Karpas-422 (cell line): Measurements from ENCODE around the gene NRXN2. TPM values are rescaled to one million over a fixed set of nuclear protein-coding genes. Genes with fewer than 3 reads are reported as not detected.

ENCODE experiments used
- DNase-seq: peaks from one replicate; pipeline ENCODE4 v3.0.0-alpha.2; 2015
- H2AFZ ChIP-seq: fragments of 200-600 bp; sonication (generic); 2 replicates; pipeline ENCODE4 v1.6.1; 2014; ENCODE audit warnings: antibody characterized with exemption, low read length, mixed read lengths
- H3K27ac ChIP-seq: fragments of 200-600 bp; sonication (generic); 2 replicates; pipeline ENCODE4 v1.5.1; 2014; ENCODE audit warnings: mild to moderate bottlenecking, low read length, moderate library complexity
- H3K27me3 ChIP-seq: fragments of 200-600 bp; sonication (generic); 2 replicates; pipeline ENCODE4 v1.6.1; 2014; ENCODE audit warnings: low read length, mixed read lengths
- H3K36me3 ChIP-seq: fragments of 200-600 bp; sonication (generic); 2 replicates; pipeline ENCODE4 v1.6.1; 2014; ENCODE audit warnings: low read length, mixed read lengths; ENCODE audit not compliant: insufficient read depth
- H3K4me1 ChIP-seq: fragments of 200-600 bp; sonication (generic); 2 replicates; pipeline ENCODE4 v1.6.1; 2014; ENCODE audit warnings: mild to moderate bottlenecking, low read length, mixed read lengths
- H3K4me2 ChIP-seq: fragments of 200-600 bp; sonication (generic); 2 replicates; pipeline ENCODE4 v1.6.1; 2014; ENCODE audit warnings: low read length, low read depth, mild to moderate bottlenecking; ENCODE audit not compliant: poor library complexity, severe bottlenecking
- H3K4me3 ChIP-seq: fragments of 200-600 bp; sonication (generic); 2 replicates; pipeline ENCODE4 v1.5.1; 2014; ENCODE audit warnings: mild to moderate bottlenecking, antibody characterized with exemption, low read length, mixed read lengths
- H3K79me2 ChIP-seq: fragments of 200-600 bp; sonication (generic); 2 replicates; pipeline ENCODE4 v1.6.1; 2014; ENCODE audit warnings: mild to moderate bottlenecking, low read length, mixed read lengths
- H3K9ac ChIP-seq: fragments of 200-600 bp; sonication (generic); 2 replicates; pipeline ENCODE4 v1.6.0; 2014; ENCODE audit warnings: low read length
- H3K9me2 ChIP-seq: fragments of 200-600 bp; sonication (generic), shearing (Covaris generic); replicated peaks from 2 replicates; pipeline ENCODE4 v1.6.0; 2014; ENCODE audit warnings: mild to moderate bottlenecking, low read length, moderate library complexity; ENCODE audit not compliant: insufficient read depth
- H3K9me3 ChIP-seq: fragments of 300-700, 200-600 bp; sonication (generic); 2 replicates; pipeline ENCODE4 v1.6.1; 2014; ENCODE audit warnings: low read length, mixed read lengths
- H4K20me1 ChIP-seq: fragments of 200-600 bp; sonication (generic); 2 replicates; pipeline ENCODE4 v1.6.1; 2014; ENCODE audit warnings: mild to moderate bottlenecking, antibody characterized with exemption, low read length, low read depth; ENCODE audit not compliant: insufficient read depth
- total RNA-seq: library from RNA; depleted of rRNA; stranded (reverse); fragments of >200 nt; shearing (Covaris generic); gene quantifications from 2 replicates; pipeline ENCODE4 v1.2.3, GENCODE V29; 2014; ENCODE audit warnings: low replicate concordance

Gene NRXN2
- total RNA-seq, 1 experiment from 2014 or later = not detected

DNA sequence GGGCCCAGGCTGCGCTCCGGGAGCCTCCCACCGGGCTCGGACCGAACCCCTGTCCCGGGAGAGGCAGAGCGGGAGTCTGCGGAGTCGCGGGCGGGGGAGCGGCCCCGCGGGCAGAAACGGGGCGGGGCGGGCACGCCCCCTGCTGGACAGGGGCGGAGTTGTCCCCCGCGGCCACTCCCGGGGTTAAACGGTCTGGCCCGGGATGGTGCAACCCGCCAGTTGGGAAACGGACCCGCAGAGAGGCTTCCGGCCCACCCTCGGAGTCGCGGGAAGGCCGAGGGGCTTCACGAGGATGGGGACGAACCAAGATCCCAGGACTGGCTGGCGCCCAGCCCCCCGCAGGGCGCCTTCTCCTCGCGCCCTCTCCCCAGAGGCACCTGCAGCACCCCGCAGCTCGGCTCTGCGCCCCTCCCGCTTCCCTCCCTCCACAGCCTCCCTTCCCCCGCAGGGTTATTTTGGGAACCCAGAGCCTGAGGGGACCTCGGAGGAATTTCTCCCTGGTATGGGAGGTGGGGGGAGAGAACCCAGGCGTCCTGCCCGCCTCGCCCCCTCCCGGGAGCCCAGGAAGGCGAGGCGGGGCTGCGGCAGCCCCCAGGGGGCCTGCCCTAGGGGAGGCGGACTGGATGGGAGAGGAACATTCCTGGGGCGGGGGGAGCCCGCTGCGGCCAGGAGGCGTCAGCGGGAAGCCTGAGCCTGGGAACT lies 20.0 kb upstream of the NRXN2 start:
- peak overlapping the region; percentile 62 for H3K4me2 ChIP-seq
- no peaks in the 10 kb centered on the region for H3K9me3 ChIP-seq
- no peaks in the 10 kb centered on the region for H3K9me2 ChIP-seq
- H3K4me3 ChIP-seq = peak overlapping the region; percentile 57
- no peak overlapping the region for H2AFZ ChIP-seq
- no peak overlapping the region for H3K27ac ChIP-seq
- H3K9ac ChIP-seq = peak overlapping the region; percentile 45; the same call in 1 of the 2 replicates
- H3K4me1 ChIP-seq = peaks cover 38% of the 10 kb centered on the region
- no peaks in the 10 kb centered on the region; the same call in 1 of the 2 replicates for H3K27me3 ChIP-seq
- peak; percentile 80 for DNase-seq
- no peaks in the 10 kb centered on the region for H4K20me1 ChIP-seq
- H3K36me3 ChIP-seq = no peaks in the 10 kb centered on the region
- no peaks in the 10 kb centered on the region for H3K79me2 ChIP-seq

DNA sequence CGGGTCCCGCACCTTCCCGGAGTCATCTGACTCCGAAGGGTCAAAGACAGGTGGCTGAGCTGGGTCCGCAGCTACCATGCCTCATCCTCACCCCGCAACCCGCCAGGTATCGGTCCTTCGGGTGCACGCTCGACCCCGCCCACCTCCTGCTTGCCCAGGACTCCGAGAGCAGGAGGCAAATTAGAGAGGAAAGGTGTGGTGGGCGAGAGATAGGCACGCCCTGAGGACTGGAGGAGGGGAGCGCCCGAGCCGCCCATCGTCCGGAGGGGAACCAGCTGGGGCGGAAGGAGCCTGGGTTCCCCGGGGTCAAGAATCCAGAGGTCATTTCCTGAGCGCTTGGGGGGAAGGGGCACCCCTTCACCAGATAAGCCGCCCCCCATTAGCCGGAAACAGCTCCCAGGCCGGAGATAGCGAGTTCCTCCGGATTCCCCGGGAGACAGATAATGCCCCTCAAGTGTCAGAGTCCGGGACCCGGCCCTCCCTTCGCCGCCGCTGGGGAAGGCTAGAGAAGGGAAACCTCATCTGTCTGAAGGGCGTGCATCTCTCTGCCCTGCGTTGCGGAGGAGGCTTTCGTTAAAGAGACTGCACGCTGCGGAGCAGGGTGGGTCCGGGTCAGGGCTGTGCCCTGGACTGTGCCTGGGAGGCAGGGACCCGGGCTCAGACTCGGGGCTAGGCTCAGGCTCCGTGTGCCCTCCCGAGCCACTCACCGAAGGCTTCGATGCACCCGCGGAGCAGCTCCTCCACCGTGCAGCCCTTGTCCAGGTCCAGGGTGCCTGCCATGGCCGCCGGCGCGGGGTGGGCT lies 19.3 kb upstream of the NRXN2 start:
- peaks cover 38% of the 10 kb centered on the region for H3K4me1 ChIP-seq
- no peak overlapping the region for H2AFZ ChIP-seq
- H3K9me3 ChIP-seq = no peaks in the 10 kb centered on the region
- peak; percentile 59 for DNase-seq
- no peaks in the 10 kb centered on the region; the same call in 1 of the 2 replicates for H3K27me3 ChIP-seq
- H4K20me1 ChIP-seq = no peaks in the 10 kb centered on the region
- peak overlapping the region; percentile 62 for H3K4me2 ChIP-seq
- H3K79me2 ChIP-seq = no peaks in the 10 kb centered on the region
- no peak overlapping the region for H3K27ac ChIP-seq
- no peak overlapping the region for H3K9ac ChIP-seq
- H3K9me2 ChIP-seq = no peaks in the 10 kb centered on the region
- H3K4me3 ChIP-seq = 0 out of 2 replicates have a peak overlapping the region, but pooled peaks have one; percentile 57
- no peaks in the 10 kb centered on the region for H3K36me3 ChIP-seq

DNA sequence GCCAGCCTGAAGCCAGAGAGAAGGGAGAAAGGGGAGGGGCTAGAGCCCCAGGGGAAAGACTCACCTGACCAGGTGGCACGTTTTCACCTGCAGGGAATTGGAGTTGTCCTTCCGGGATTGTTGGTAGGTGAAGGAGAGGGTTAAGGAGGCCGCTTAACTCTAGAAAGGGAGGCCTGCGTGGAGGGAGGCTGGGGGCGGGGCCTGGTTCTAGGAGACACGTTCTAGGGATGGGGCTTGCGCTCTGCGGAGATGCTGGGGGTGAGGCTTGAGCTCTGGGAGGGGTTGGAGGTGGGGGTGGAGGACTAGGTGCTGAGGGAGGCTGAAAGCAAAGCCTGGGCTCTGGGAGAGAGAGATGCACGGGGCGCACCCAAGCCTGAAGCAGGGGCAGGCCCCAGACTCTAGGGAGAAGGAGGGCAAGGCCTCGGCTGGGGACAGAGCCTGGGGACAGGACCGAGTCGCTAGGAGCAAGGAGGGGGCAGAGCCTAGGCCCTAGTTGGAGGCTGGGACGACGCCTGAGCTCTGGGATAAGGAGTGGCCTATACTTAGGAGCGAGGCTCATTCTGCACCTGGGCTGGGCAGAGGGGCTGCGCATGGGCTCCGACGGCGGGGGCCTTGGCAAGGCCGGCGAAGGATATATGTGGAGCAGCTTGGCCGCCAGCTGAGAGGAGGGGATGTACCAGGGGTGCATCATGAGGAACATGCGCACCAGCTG lies 18.5 kb upstream of the NRXN2 start:
- Histone ChIP-seq H3K79me2 (no peaks in the 10 kb centered on the region), H3K4me3 (no peak overlapping the region), H3K9me2 (no peaks in the 10 kb centered on the region), H3K9me3 (no peaks in the 10 kb centered on the region), H4K20me1 (no peaks in the 10 kb centered on the region), H3K4me2 (no peak overlapping the region), H3K27me3 (no peaks in the 10 kb centered on the region; the same call in 1 of the 2 replicates), H3K9ac (no peak overlapping the region), H2AFZ (no peak overlapping the region), H3K27ac (no peak overlapping the region), H3K4me1 (peaks cover 38% of the 10 kb centered on the region), H3K36me3 (no peaks in the 10 kb centered on the region)
- no peak for DNase-seq

DNA sequence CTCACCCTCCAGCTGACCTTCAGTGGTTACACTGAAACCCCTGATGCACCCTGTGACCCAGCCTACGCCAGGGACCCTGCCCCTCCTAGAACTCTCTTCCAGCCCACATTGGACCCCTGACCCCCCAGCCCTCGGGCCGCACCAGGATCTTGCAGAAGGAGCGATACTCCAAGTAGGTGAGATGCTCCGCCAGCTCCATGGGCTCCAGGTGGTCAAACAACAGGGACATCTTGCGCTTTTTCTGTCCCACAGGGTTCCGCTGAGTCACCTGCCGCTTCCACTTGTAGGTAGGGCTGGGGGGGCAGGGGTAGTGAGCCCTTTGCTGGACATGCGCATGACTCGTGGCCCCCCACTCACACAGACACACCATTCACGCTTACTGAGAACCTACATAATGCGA lies 16.9 kb upstream of the NRXN2 start:
- H4K20me1 ChIP-seq = no peaks in the 10 kb centered on the region
- H3K4me1 ChIP-seq = peaks cover 24% of the 10 kb centered on the region
- H3K9ac ChIP-seq = no peak overlapping the region
- H3K4me3 ChIP-seq = no peak overlapping the region
- no peaks in the 10 kb centered on the region for H3K36me3 ChIP-seq
- H3K9me3 ChIP-seq = no peaks in the 10 kb centered on the region
- no peaks in the 10 kb centered on the region for H3K79me2 ChIP-seq
- no peak overlapping the region for H3K4me2 ChIP-seq
- no peak overlapping the region for H3K27ac ChIP-seq
- DNase-seq = no peak
- no peak overlapping the region for H2AFZ ChIP-seq
- H3K9me2 ChIP-seq = no peaks in the 10 kb centered on the region
- H3K27me3 ChIP-seq = no peaks in the 10 kb centered on the region; the same call in 1 of the 2 replicates

DNA sequence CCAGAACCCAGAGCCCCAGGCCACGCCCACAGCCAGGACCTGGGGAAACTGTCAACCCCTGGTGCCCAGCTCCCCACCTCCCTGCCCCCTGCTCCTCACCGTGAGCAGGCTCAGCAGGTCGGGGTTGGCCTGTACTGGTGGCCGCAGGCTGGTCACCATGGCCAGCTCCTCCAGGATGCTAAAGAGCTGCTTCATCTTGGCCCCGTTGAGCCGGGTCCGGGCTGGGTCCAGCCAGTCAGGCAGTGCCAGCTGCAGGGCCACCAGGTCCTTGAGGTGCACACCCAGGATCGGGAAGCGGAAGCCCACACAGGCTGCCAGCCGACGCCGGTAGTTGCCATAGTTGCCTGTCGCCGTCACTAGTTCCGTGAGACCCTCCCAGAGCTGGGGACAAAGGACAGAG lies 13.7 kb upstream of the NRXN2 start:
- Histone ChIP-seq H3K9me3 (no peaks in the 10 kb centered on the region), H3K36me3 (no peaks in the 10 kb centered on the region), H2AFZ (no peak overlapping the region), H3K4me2 (no peak overlapping the region), H3K79me2 (no peaks in the 10 kb centered on the region), H4K20me1 (no peaks in the 10 kb centered on the region), H3K27me3 (no peaks in the 10 kb centered on the region), H3K4me3 (no peak overlapping the region), H3K9me2 (no peaks in the 10 kb centered on the region), H3K9ac (no peak overlapping the region), H3K4me1 (no peaks in the 10 kb centered on the region), H3K27ac (no peak overlapping the region)
- no peak for DNase-seq

DNA sequence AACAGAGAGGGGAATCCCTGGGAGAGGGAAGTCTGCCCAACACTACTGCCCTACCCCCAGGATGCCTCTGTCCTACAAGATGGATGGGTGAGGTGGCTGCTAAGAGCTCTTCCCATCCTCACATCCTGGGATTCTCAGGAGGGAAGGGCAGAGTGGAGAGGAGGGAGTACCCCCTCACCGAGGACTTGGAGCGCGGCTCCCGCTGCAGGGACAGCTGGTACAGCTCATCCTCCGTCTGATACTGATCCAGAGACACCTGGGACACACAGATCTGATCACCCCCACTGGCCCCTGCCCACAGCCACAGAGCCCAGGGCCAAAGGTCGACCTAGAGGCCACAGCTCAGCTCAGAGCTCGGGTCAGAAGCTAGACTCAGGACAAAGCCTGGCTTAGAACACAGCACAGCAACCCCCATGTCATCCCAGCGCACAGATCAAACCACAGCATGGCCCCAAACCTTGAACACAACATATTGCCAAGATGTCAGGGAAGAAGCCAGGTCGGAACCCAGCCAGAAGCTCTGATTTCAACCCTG lies 12.8 kb upstream of the NRXN2 start:
- H2AFZ ChIP-seq = no peak overlapping the region
- H3K4me1 ChIP-seq = no peaks in the 10 kb centered on the region
- H3K4me2 ChIP-seq = no peak overlapping the region
- no peak overlapping the region for H3K9ac ChIP-seq
- no peaks in the 10 kb centered on the region for H3K79me2 ChIP-seq
- no peak for DNase-seq
- no peaks in the 10 kb centered on the region for H3K27me3 ChIP-seq
- no peak overlapping the region for H3K4me3 ChIP-seq
- H3K27ac ChIP-seq = no peak overlapping the region
- no peaks in the 10 kb centered on the region for H3K9me3 ChIP-seq
- H3K36me3 ChIP-seq = no peaks in the 10 kb centered on the region
- no peaks in the 10 kb centered on the region for H3K9me2 ChIP-seq
- H4K20me1 ChIP-seq = no peaks in the 10 kb centered on the region

DNA sequence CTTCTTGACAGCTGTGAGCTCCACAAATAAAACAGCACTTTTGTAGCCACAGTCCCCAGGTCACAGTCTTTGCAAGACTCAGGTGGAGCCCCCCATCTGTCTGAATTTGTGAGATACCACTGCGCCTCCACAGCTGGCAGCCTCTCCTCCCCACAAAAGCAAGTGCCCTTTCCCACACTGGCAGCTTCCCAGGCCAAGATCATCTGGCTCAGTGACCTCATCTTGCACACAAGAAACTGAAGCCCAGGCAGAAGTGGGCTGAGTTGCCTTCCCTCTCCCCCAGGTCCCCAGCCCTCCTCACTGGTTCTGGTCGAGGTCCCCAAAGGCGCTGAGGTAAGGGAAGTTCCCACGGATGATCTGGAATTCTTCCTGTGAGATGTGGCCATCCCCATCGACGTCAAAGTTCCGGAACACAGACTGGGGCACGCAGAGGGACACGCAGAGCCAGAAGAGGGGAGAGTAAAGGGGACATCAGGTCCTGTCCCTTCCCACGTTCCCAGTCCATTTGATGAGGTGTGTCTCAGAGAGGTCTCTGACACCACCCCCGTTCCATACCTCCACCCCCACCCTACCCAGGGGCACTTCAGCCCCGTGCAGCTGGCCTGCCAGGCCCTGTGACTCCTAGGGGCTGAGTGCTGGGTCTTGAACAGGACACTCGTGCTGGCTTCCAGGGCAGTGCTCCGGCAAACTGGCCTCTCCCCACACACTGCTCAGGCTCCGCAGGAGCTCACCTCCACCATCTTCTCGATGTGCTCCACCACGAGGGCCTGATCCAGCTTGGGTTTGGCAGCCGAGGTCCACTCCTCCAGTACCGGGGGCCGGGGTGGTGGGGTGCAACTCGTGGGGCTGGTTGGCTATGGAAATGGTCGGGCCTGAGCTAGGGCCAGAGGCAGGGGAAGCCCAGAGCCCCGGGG lies 12.1 kb upstream of the NRXN2 start:
- no peak overlapping the region for H3K27ac ChIP-seq
- H3K36me3 ChIP-seq = no peaks in the 10 kb centered on the region
- H4K20me1 ChIP-seq = no peaks in the 10 kb centered on the region

More for the DNA sequence above, 12.1 kb upstream of the NRXN2 start:
- Histone ChIP-seq H2AFZ (no peak overlapping the region), H3K9me2 (no peaks in the 10 kb centered on the region), H3K4me3 (no peak overlapping the region), H3K27me3 (no peaks in the 10 kb centered on the region), H3K4me1 (no peaks in the 10 kb centered on the region), H3K9me3 (no peaks in the 10 kb centered on the region), H3K79me2 (no peaks in the 10 kb centered on the region), H3K4me2 (no peak overlapping the region), H3K9ac (no peak overlapping the region)
- DNase-seq = no peak
